HCT116 (cell line): ENCODE results near the gene ZNF462. TPM values are rescaled to one million over a fixed set of nuclear protein-coding genes. Genes with fewer than 3 reads are reported as not detected.

Source experiments
- ATAC-seq: fragments of 200-7000 bp; cut with Tn5 transposase; 2 replicates; pipeline ENCODE4 v1.9.1; 2020; ENCODE audit warnings: mild to moderate bottlenecking, moderate library complexity
- BruUV-seq: library from RNA; stranded (reverse); fragments of 400-500 nt; replicated peaks from 2 replicates; lab custom pipeline; 2021; lab: Mats Ljungman, UMichigan
- CTCF ChIA-PET: fragments of 300-600 bp; sonication (Branson Sonifier 250); formaldehyde crosslinking; loops from one replicate; lab custom pipeline; 2021; ENCODE audit warnings: antibody characterized with exemption; lab: Charles Lee
- POLR2A ChIA-PET: fragments of 300-600, 350-600 bp; sonication (Branson Sonifier 250); formaldehyde crosslinking; loops from one replicate; lab custom pipeline; 2021; ENCODE audit warnings: antibody characterized with exemption; lab: Charles Lee
- RAD21 ChIA-PET, 2 experiments: fragments of 300-600 bp; sonication (Branson Sonifier 250); formaldehyde crosslinking; loops; one replicate each; lab custom pipeline; 2023; ENCODE audit warnings: low total read pairs in 2 of 2; ENCODE audit not compliant: uncharacterized antibody in 2 of 2, unreplicated experiment in 2 of 2, low non-redundant PET in 1 of 2; lab: Charles Lee
- DNase-seq: peaks from one replicate; pipeline ENCODE4 v3.0.0-alpha.2; 2010; ENCODE audit warnings: low read depth, low spot score
- H2AFZ ChIP-seq: fragments of 200-600 bp; shearing (Covaris generic), sonication (generic); 2 replicates; pipeline ENCODE4 v1.6.1; 2017; ENCODE audit warnings: low read depth, mixed run types, mixed read lengths, antibody characterized with exemption, low read length; ENCODE audit not compliant: poor library complexity, severe bottlenecking
- H3K27ac ChIP-seq: 2 replicates; pipeline ENCODE4 v1.5.1; 2012; ENCODE audit warnings: low read depth, low read length
- H3K27me3 ChIP-seq: fragments of 200-600 bp; sonication (generic); 2 replicates; pipeline ENCODE4 v1.6.1; 2016; ENCODE audit warnings: mixed run types, low read length, mixed read lengths; ENCODE audit not compliant: insufficient read depth
- H3K36me3 ChIP-seq, 2 experiments: fragments of 200-500 bp in 1 of 2; fragments of 200-600 bp in 1 of 2; sonication (Bioruptor generic) in 1 of 2; sonication (generic) in 1 of 2; 2 replicates each; pipeline versions ENCODE4 v1.5.1 to v1.6.1; 2014 to 2016; ENCODE audit warnings: low read length in 2 of 2, inconsistent platforms in 1 of 2, mixed read lengths in 1 of 2, mixed run types in 1 of 2; ENCODE audit not compliant: insufficient read depth in 2 of 2, control insufficient read depth in 1 of 2
- H3K4me1 ChIP-seq, 2 experiments: fragments of 200-600 bp in 1 of 2; sonication (generic) in 1 of 2; 2 replicates each; pipeline versions ENCODE4 v1.5.1 to v1.6.1; 2012 to 2017; ENCODE audit warnings: low read length in 2 of 2, inconsistent platforms in 1 of 2, mild to moderate bottlenecking in 1 of 2, mixed read lengths in 1 of 2, mixed run types in 1 of 2, moderate library complexity in 1 of 2; ENCODE audit not compliant: insufficient read depth in 2 of 2, control insufficient read depth in 1 of 2
- H3K4me2 ChIP-seq: fragments of 200-600 bp; sonication (generic); 2 replicates; pipeline ENCODE4 v1.6.1; 2017; ENCODE audit warnings: mixed run types, low read length, mixed read lengths
- H3K4me3 ChIP-seq, 2 experiments: fragments of 200-600 bp in 1 of 2; sonication (generic) in 1 of 2; replicated peaks in 1 of 2; 2 replicates each; pipeline ENCODE4 v1.5.1; 2011 to 2016; ENCODE audit warnings: low read length in 2 of 2, control low read depth in 1 of 2, low read depth in 1 of 2, mild to moderate bottlenecking in 1 of 2, mixed read lengths in 1 of 2, mixed run types in 1 of 2
- H3K79me2 ChIP-seq: fragments of 200-600 bp; sonication (generic); 2 replicates; pipeline ENCODE4 v1.6.1; 2017; ENCODE audit warnings: mild to moderate bottlenecking, mixed run types, low read length, moderate library complexity, mixed read lengths; ENCODE audit not compliant: insufficient read depth
- H3K9ac ChIP-seq: fragments of 200-600 bp; sonication (generic); 2 replicates; pipeline ENCODE4 v1.6.1; 2016; ENCODE audit warnings: low read length, mixed read lengths
- H3K9me2 ChIP-seq: fragments of 200-600 bp; sonication (generic), shearing (Covaris generic); 2 replicates; pipeline ENCODE4 v1.6.1; 2017; ENCODE audit warnings: mixed run types, mild to moderate bottlenecking, moderate library complexity; ENCODE audit not compliant: insufficient read depth
- H3K9me3 ChIP-seq, 2 experiments: fragments of 200-500 bp in 1 of 2; fragments of 200-600 bp in 1 of 2; sonication (Bioruptor generic) in 1 of 2; sonication (generic) in 1 of 2; 2 replicates each; pipeline ENCODE4 v1.6.1; 2014 to 2017; ENCODE audit warnings: low read length in 2 of 2, mixed read lengths in 2 of 2, inconsistent platforms in 1 of 2, low read depth in 1 of 2, mild to moderate bottlenecking in 1 of 2, mixed run types in 1 of 2, moderate library complexity in 1 of 2; ENCODE audit not compliant: control insufficient read depth in 1 of 2, insufficient read depth in 1 of 2
- H4K20me1 ChIP-seq: fragments of 200-600 bp; sonication (generic), shearing (Covaris generic); 2 replicates; pipeline ENCODE4 v1.6.1; 2017; ENCODE audit warnings: mixed run types, mild to moderate bottlenecking, moderate library complexity; ENCODE audit not compliant: insufficient read depth
- CBX3 ChIP-seq: IDR thresholded peaks from 2 replicates; pipeline ENCODE4 v1.6.1; 2012; ENCODE audit warnings: low read depth
- CEBPB ChIP-seq: IDR thresholded peaks from 2 replicates; pipeline ENCODE4 v1.6.1; 2012; ENCODE audit warnings: low read depth
- EZH2 ChIP-seq: fragments of 200-600 bp; sonication (generic); IDR thresholded peaks from 2 replicates; pipeline ENCODE4 v1.6.1; 2017; ENCODE audit warnings: antibody characterized with exemption, mixed run types
- EZH2phosphoT487 ChIP-seq: fragments of 200-600 bp; IDR thresholded peaks from 2 replicates; pipeline ENCODE4 v1.6.1; 2018; ENCODE audit warnings: antibody characterized with exemption, borderline replicate concordance
- FOSL1 ChIP-seq: IDR thresholded peaks from 2 replicates; pipeline ENCODE4 v1.6.1; 2012; ENCODE audit warnings: low read depth
- JUND ChIP-seq: IDR thresholded peaks from 2 replicates; pipeline ENCODE4 v1.6.1; 2012
- POLR2A ChIP-seq: IDR thresholded peaks from 2 replicates; pipeline ENCODE4 v1.7.0; 2011; ENCODE audit warnings: borderline replicate concordance; ENCODE audit not compliant: insufficient read depth, insufficient read length; ENCODE audit errors: extremely low read depth
- POLR2AphosphoS5 ChIP-seq: IDR thresholded peaks from 2 replicates; pipeline ENCODE4 v1.6.1; 2011; ENCODE audit warnings: mild to moderate bottlenecking, low read depth, low read length, moderate library complexity
- RAD21 ChIP-seq: IDR thresholded peaks from 2 replicates; pipeline ENCODE4 v1.6.1; 2012; ENCODE audit warnings: low read depth, mild to moderate bottlenecking
- SIN3A ChIP-seq: IDR thresholded peaks from 2 replicates; pipeline ENCODE4 v1.6.1; 2012; ENCODE audit warnings: low read depth
- SP1 ChIP-seq: IDR thresholded peaks from 2 replicates; pipeline ENCODE4 v1.6.1; 2012; ENCODE audit warnings: low read depth
- SRF ChIP-seq: IDR thresholded peaks from 2 replicates; pipeline ENCODE4 v1.6.1; 2012; ENCODE audit warnings: low read depth
- TCF7L2 ChIP-seq: IDR thresholded peaks from 2 replicates; pipeline ENCODE4 v1.7.0; 2011; ENCODE audit warnings: borderline replicate concordance, inconsistent platforms; ENCODE audit not compliant: insufficient read depth, insufficient read length; ENCODE audit errors: extremely low read depth
- YY1 ChIP-seq: IDR thresholded peaks from 2 replicates; pipeline ENCODE4 v1.6.1; 2011; ENCODE audit warnings: low read length, low read depth, moderate library complexity, mild to moderate bottlenecking; ENCODE audit not compliant: insufficient replicate concordance; ENCODE audit errors: extremely low read depth
- ZFX ChIP-seq: fragments of 450-650 bp; IDR thresholded peaks from 2 replicates; pipeline ENCODE4 v1.6.1; 2017
- intact Hi-C: fragments of 100-400 bp; cut with micrococcal nuclease; formaldehyde crosslinking; loops from 2 replicates; pipeline ENCODE4 v1.10.0; 2022
- total RNA-seq: library from RNA; stranded (reverse); gene quantifications from one replicate; pipeline ENCODE4 v1.2.1, GENCODE V29; 2021; ENCODE audit not compliant: unreplicated experiment
- TF ChIP-seq, protein P1 (sequence below): IDR thresholded peaks from 2 replicates; pipeline ENCODE4 v1.6.1; 2012
- TF ChIP-seq, protein P2 (sequence below): IDR thresholded peaks from 2 replicates; pipeline ENCODE4 v1.6.1; 2012
- TF ChIP-seq, protein P3 (sequence below): IDR thresholded peaks from 2 replicates; pipeline ENCODE4 v1.6.1; 2012; ENCODE audit warnings: low read depth
- TF ChIP-seq, protein P4 (sequence below), 3 experiments: fragments of 200-600 bp in 1 of 3; sonication (generic) in 1 of 3; IDR thresholded peaks in 2 of 3; conservative IDR thresholded peaks in 1 of 3; 2 replicates each; pipeline ENCODE4 v1.5.1; 2012 to 2017; ENCODE audit warnings: low read depth in 2 of 3, low read length in 2 of 3, antibody characterized with exemption in 1 of 3, borderline replicate concordance in 1 of 3, control low read depth in 1 of 3, mild to moderate bottlenecking in 1 of 3, mixed read lengths in 1 of 3, mixed run types in 1 of 3, moderate library complexity in 1 of 3; ENCODE audit not compliant: insufficient read depth in 1 of 3
- TF ChIP-seq, protein P5 (sequence below): IDR thresholded peaks from 2 replicates; pipeline ENCODE4 v1.6.1; 2011; ENCODE audit warnings: mild to moderate bottlenecking, low read length, moderate library complexity; ENCODE audit not compliant: insufficient replicate concordance; ENCODE audit errors: extremely low read depth

The ZNF462 gene
- total RNA-seq, 1 experiment from 2014 or later = 18.1 TPM

DNA sequence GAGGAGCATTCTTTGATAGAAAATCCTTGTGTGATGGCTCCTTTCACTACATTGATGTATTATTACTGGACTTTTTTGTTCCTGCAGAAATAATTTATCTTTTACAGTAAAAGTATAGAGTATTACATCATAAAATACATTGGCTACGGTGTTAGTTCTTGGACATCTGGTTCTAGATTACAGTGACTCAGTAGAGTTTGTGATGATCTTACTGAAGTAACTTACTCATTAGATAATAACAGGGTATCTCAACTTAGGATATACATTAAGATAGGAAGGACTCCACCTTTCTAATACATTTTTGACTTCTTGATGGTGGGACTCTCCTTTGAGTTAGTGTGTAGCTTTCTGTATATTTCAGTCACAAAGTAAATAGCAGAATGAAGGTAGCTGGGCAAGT lies 59.1 kb downstream of the ZNF462 start (continued):
- TF ChIP-seq CEBPB (no peak), YY1 (no peak), RAD21 (no peak), SIN3A (no peak)
- TF ChIP-seq, all 23 proteins: peak for 0

DNA sequence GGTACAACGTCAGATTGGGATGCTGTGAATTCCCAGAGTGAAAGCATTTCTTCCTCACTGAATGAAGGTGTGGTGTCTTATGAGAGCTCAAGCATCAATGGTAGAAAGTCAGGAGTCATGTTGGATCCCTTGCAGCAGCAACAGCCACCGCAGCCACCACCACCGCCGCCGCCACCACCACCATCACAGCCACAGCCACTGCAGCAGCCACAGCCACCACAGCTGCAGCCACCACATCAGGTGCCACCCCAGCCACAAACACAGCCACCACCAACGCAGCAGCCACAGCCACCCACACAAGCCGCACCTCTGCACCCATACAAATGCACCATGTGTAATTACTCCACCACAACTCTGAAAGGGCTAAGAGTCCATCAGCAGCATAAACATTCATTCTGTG lies 62.4 kb downstream of the ZNF462 start:
- no peak overlapping the region for H2AFZ ChIP-seq
- H3K9ac ChIP-seq = no peak overlapping the region
- intact Hi-C loops = no loop called here
- no peak for ATAC-seq
- H3K79me2 ChIP-seq = no peaks in the 10 kb centered on the region
- no peak overlapping the region for H3K4me3 ChIP-seq
- H3K9me3 ChIP-seq = no peaks in the 10 kb centered on the region
- DNase-seq = no peak
- no peak overlapping the region for H3K4me2 ChIP-seq
- no peaks in the 10 kb centered on the region for H4K20me1 ChIP-seq
- H3K4me1 ChIP-seq = peaks cover 12 to 22% of the 10 kb centered on the region in 2 experiments
- POLR2A ChIA-PET = no interaction called here
- H3K9me2 ChIP-seq = no peaks in the 10 kb centered on the region
- H3K27ac ChIP-seq = no peak overlapping the region
- RAD21 ChIA-PET = no interaction called here
- CTCF ChIA-PET = no interaction called here
- no peaks in the 10 kb centered on the region for H3K36me3 ChIP-seq
- no peaks in the 10 kb centered on the region for H3K27me3 ChIP-seq
- BruUV-seq = no TSS peak
- TF ChIP-seq POLR2AphosphoS5 (no peak), TCF7L2 (no peak), CBX3 (no peak), YY1 (no peak), ZFX (no peak), SRF (no peak), EZH2phosphoT487 (no peak), SP1 (no peak), JUND (no peak), CEBPB (no peak), POLR2A (no peak), FOSL1 (no peak), EZH2 (no peak)
- TF ChIP-seq, protein P1, sequence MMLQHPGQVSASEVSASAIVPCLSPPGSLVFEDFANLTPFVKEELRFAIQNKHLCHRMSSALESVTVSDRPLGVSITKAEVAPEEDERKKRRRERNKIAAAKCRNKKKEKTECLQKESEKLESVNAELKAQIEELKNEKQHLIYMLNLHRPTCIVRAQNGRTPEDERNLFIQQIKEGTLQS = no peak
- TF ChIP-seq, protein P2, sequence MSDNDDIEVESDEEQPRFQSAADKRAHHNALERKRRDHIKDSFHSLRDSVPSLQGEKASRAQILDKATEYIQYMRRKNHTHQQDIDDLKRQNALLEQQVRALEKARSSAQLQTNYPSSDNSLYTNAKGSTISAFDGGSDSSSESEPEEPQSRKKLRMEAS = no peak
- TF ChIP-seq, protein P3, sequence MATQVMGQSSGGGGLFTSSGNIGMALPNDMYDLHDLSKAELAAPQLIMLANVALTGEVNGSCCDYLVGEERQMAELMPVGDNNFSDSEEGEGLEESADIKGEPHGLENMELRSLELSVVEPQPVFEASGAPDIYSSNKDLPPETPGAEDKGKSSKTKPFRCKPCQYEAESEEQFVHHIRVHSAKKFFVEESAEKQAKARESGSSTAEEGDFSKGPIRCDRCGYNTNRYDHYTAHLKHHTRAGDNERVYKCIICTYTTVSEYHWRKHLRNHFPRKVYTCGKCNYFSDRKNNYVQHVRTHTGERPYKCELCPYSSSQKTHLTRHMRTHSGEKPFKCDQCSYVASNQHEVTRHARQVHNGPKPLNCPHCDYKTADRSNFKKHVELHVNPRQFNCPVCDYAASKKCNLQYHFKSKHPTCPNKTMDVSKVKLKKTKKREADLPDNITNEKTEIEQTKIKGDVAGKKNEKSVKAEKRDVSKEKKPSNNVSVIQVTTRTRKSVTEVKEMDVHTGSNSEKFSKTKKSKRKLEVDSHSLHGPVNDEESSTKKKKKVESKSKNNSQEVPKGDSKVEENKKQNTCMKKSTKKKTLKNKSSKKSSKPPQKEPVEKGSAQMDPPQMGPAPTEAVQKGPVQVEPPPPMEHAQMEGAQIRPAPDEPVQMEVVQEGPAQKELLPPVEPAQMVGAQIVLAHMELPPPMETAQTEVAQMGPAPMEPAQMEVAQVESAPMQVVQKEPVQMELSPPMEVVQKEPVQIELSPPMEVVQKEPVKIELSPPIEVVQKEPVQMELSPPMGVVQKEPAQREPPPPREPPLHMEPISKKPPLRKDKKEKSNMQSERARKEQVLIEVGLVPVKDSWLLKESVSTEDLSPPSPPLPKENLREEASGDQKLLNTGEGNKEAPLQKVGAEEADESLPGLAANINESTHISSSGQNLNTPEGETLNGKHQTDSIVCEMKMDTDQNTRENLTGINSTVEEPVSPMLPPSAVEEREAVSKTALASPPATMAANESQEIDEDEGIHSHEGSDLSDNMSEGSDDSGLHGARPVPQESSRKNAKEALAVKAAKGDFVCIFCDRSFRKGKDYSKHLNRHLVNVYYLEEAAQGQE = no peak
- TF ChIP-seq, protein P4, sequence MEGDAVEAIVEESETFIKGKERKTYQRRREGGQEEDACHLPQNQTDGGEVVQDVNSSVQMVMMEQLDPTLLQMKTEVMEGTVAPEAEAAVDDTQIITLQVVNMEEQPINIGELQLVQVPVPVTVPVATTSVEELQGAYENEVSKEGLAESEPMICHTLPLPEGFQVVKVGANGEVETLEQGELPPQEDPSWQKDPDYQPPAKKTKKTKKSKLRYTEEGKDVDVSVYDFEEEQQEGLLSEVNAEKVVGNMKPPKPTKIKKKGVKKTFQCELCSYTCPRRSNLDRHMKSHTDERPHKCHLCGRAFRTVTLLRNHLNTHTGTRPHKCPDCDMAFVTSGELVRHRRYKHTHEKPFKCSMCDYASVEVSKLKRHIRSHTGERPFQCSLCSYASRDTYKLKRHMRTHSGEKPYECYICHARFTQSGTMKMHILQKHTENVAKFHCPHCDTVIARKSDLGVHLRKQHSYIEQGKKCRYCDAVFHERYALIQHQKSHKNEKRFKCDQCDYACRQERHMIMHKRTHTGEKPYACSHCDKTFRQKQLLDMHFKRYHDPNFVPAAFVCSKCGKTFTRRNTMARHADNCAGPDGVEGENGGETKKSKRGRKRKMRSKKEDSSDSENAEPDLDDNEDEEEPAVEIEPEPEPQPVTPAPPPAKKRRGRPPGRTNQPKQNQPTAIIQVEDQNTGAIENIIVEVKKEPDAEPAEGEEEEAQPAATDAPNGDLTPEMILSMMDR (IDR thresholded peaks at IDR 0.05 in 2 of 3, conservative IDR thresholded peaks at IDR 0.05 in 1 of 3; ENCODE audit: borderline replicate concordance in 1 of 3, insufficient read depth in 1 of 3, low read depth in 2 of 3, low read length in 2 of 3) = no peak
- TF ChIP-seq, protein P5, sequence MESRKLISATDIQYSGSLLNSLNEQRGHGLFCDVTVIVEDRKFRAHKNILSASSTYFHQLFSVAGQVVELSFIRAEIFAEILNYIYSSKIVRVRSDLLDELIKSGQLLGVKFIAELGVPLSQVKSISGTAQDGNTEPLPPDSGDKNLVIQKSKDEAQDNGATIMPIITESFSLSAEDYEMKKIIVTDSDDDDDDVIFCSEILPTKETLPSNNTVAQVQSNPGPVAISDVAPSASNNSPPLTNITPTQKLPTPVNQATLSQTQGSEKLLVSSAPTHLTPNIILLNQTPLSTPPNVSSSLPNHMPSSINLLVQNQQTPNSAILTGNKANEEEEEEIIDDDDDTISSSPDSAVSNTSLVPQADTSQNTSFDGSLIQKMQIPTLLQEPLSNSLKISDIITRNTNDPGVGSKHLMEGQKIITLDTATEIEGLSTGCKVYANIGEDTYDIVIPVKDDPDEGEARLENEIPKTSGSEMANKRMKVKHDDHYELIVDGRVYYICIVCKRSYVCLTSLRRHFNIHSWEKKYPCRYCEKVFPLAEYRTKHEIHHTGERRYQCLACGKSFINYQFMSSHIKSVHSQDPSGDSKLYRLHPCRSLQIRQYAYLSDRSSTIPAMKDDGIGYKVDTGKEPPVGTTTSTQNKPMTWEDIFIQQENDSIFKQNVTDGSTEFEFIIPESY = no peak
